Measurements from ENCODE around the gene SSTR3.

SSTR3 gene

GRCh38 chr22:37228106-37229011 lies 16.1 kb upstream of the SSTR3 start:
- DNase-seq, result peak; percentile 82

GRCh38 chr22:37226514-37226913 lies 14.2 kb upstream of the SSTR3 start:
- no peak for DNase-seq

GRCh38 chr22:37226087-37226486 lies 13.8 kb upstream of the SSTR3 start:
- DNase-seq, result no peak

- DNase-seq, result peak; percentile 30
These were observed 13.2 kb upstream of the SSTR3 start for GRCh38 chr22:37225481-37225880.

GRCh38 chr22:37224757-37225420 lies 12.6 kb upstream of the SSTR3 start:
- DNase-seq, result no peak

- no peak for DNase-seq
These were observed 11.8 kb upstream of the SSTR3 start for GRCh38 chr22:37223965-37224551.

- no peak for DNase-seq
These were observed 10.2 kb upstream of the SSTR3 start for GRCh38 chr22:37222440-37222971.

- no peak for DNase-seq
These were observed 9.4 kb upstream of the SSTR3 start for GRCh38 chr22:37221424-37222333.

- DNase-seq, result peak; percentile 19
These were observed 8.3 kb upstream of the SSTR3 start for GRCh38 chr22:37220543-37220981.

- DNase-seq, result no peak
These were observed 7.3 kb upstream of the SSTR3 start for GRCh38 chr22:37219533-37219932.

GRCh38 chr22:37218771-37219411 lies 6.6 kb upstream of the SSTR3 start:
- no peak for DNase-seq

GRCh38 chr22:37218399-37218770 lies 6.1 kb upstream of the SSTR3 start:
- DNase-seq, result no peak

- DNase-seq, result no peak
These were observed 3.6 kb upstream of the SSTR3 start for GRCh38 chr22:37215890-37216289.

GRCh38 chr22:37214731-37215030 lies 2.4 kb upstream of the SSTR3 start:
- DNase-seq, result no peak

- DNase-seq, result no peak
These were observed 1.9 kb upstream of the SSTR3 start for GRCh38 chr22:37213941-37214730.

GRCh38 chr22:37213218-37213855 lies 1.1 kb upstream of the SSTR3 start:
- DNase-seq, result no peak

- DNase-seq, result no peak
These were observed 457 bp downstream of the SSTR3 start for GRCh38 chr22:37211866-37212173.

GRCh38 chr22:37211075-37211865 lies 1.0 kb downstream of the SSTR3 start:
- no peak for DNase-seq

- DNase-seq, result no peak
These were observed 2.1 kb downstream of the SSTR3 start for GRCh38 chr22:37210041-37210803.
